BLaER1 treated with 17β-estradiol and CSF1 and Interleukin-3, amounts not matched to agents 10 nM and 100 nM (cell line): ENCODE measurements around the gene SLC28A3.

Source experiments
- H3K27ac ChIP-seq, 11 experiments: shearing (Covaris generic); formaldehyde crosslinking; 2 replicates each; pipeline ENCODE4 v1.8.1; 2022
- H3K27me3 ChIP-seq, 11 experiments: shearing (Covaris generic); formaldehyde crosslinking; 2 replicates each; pipeline ENCODE4 v1.8.1; 2022
- H3K36me3 ChIP-seq, 11 experiments: shearing (Covaris generic); formaldehyde crosslinking; 2 replicates each; pipeline ENCODE4 v1.8.1; 2022
- H3K4me1 ChIP-seq, 10 experiments: shearing (Covaris generic); formaldehyde crosslinking; 2 replicates each; pipeline ENCODE4 v1.8.1; 2022
- H3K4me2 ChIP-seq, 11 experiments: shearing (Covaris generic); formaldehyde crosslinking; 2 replicates each; pipeline ENCODE4 v1.8.1; 2022
- H3K4me3 ChIP-seq, 10 experiments: shearing (Covaris generic); formaldehyde crosslinking; 2 replicates each; pipeline ENCODE4 v1.8.1; 2022
- H3K9ac ChIP-seq, 11 experiments: shearing (Covaris generic); formaldehyde crosslinking; 2 replicates each; pipeline ENCODE4 v1.8.1; 2022
- H3K9me3 ChIP-seq, 11 experiments: shearing (Covaris generic); formaldehyde crosslinking; replicated peaks in 1 of 11; 2 replicates each; pipeline ENCODE4 v1.8.1; 2022
- H4K20me1 ChIP-seq, 11 experiments: shearing (Covaris generic); formaldehyde crosslinking; 2 replicates each; pipeline ENCODE4 v1.8.1; 2022
- Cebpa-rat ChIP-seq, 11 experiments: shearing (Covaris generic); IDR thresholded peaks; 2 replicates each; pipeline ENCODE4 v1.8.1; 2022

The SLC28A3 gene

DNA sequence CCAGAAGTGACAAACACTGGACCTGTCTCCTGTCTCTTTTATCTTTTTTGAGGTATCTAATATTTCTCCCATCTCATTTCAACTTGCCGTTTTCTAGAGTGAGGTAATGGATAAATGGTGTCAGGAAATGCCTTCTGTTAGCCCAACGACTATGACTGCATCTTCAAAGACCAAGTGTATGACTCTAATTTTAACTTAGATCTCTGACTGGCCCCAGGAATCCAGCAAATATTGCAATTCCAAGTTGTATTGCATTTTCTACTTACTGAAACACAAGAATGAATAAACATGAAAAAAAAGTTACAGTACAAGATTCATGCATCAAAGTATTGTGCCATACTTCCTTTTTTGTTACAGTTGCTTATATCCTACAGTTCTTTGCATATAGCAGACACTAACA, 26.3 kb downstream of the SLC28A3 start:
- Histone ChIP-seq H3K36me3 (no peaks in the 10 kb centered on the region), H3K4me1 (peaks cover 0 to 10% (median 0%) of the 10 kb centered on the region in 10 experiments; a peak in 1 of 20 replicates), H3K9me3 (no peaks in the 10 kb centered on the region), H3K27ac (no peak overlapping the region), H3K9ac (no peak overlapping the region), H3K4me3 (no peak overlapping the region), H3K4me2 (no peak overlapping the region), H4K20me1 (no peaks in the 10 kb centered on the region), H3K27me3 (no peaks in the 10 kb centered on the region)
- no peak for TF ChIP-seq Cebpa-rat (IDR thresholded peaks at IDR 0.05)

DNA sequence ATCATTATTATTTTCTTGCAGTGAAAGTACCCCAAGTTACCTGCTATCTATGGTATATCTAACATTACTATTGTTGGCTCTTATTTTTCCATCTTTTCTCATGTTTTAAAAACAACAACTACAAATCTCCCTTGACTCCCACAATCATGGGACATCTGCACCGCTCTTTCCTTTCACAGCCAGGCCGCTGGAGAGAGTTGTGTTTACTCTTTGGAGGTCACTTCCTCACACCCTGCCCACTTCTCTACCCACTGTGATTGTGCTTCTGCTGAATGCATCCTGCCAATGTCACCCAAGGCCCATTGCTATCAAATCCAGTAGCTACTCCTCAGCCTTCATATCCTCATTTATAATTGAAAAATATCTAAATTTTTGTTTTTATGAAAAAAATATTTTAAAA, 29.7 kb downstream of the SLC28A3 start:
- Histone ChIP-seq H3K36me3 (no peaks in the 10 kb centered on the region), H3K27me3 (no peaks in the 10 kb centered on the region), H3K4me1 (peaks cover 0 to 10% (median 0%) of the 10 kb centered on the region in 10 experiments; a peak in 1 of 20 replicates), H3K4me2 (no peak overlapping the region), H4K20me1 (no peaks in the 10 kb centered on the region), H3K9me3 (no peaks in the 10 kb centered on the region), H3K4me3 (no peak overlapping the region), H3K9ac (no peak overlapping the region), H3K27ac (no peak overlapping the region)
- TF ChIP-seq Cebpa-rat (IDR thresholded peaks at IDR 0.05): no peak

DNA sequence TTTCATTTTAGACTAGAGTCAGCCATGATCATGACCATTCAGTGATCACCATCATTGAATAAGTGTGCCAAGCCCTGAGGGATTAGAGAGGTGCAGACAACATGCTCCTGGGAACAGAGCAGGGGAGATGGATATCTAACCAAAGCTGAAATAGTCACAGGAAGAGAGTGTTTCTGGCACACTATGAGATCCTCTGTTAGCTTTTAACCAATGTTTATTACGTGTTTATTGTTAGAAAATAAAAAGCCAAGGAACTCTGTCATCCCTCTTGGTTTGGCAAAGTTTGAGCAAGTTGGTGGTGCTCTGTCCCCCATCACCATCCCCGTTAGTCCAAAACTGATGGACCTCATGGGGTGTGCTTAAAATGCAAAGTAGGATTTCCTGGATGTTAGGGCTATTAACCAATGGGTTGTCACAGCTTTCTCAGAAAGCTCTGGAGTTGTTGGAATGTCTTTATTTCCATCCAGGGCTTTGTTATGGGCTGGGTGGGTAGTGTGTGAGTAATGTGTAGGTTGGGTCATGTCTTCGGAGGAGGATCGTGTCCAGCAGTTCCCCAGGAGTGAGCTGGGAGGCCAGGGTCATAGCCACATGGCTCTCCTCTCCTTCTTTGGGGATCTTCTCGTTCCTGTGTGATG, 34.9 kb downstream of the SLC28A3 start:
- Histone ChIP-seq H3K4me3 (no peak overlapping the region), H3K4me1 (peaks cover 0 to 23% (median 4%) of the 10 kb centered on the region in 10 experiments; a peak in 10 of 20 replicates), H3K27ac (no peak overlapping the region), H3K9ac (no peak overlapping the region), H3K36me3 (no peaks in the 10 kb centered on the region), H4K20me1 (no peaks in the 10 kb centered on the region), H3K27me3 (no peaks in the 10 kb centered on the region), H3K4me2 (no peak overlapping the region), H3K9me3 (no peaks in the 10 kb centered on the region)
- no peak for TF ChIP-seq Cebpa-rat (IDR thresholded peaks at IDR 0.05)

DNA sequence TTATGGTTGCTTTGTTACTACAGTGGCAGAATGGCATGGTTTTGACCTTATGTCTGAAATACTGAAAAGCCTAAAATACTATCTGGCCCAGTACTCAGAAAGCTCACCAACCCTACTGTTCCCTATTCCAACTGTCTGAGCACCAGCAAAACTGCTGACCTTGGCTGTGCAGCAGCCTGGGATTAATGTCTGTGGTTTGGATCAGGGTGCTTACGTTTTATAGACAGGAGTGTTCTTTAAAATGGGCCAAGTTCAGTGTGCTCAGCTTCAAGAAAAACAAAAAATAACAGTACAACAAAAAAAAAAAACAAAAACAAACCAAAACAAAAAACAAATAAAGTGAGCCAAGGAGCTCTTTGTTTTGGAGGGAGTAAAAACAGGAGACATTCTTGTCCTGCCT, 36.4 kb downstream of the SLC28A3 start:
- Histone ChIP-seq H4K20me1 (no peaks in the 10 kb centered on the region), H3K9me3 (no peaks in the 10 kb centered on the region), H3K9ac (no peak overlapping the region), H3K4me2 (no peak overlapping the region), H3K4me1 (peaks cover 0 to 23% (median 4%) of the 10 kb centered on the region in 10 experiments; a peak in 10 of 20 replicates), H3K27me3 (no peaks in the 10 kb centered on the region), H3K4me3 (no peak overlapping the region), H3K36me3 (no peaks in the 10 kb centered on the region), H3K27ac (no peak overlapping the region)
- no peak for TF ChIP-seq Cebpa-rat (IDR thresholded peaks at IDR 0.05)

DNA sequence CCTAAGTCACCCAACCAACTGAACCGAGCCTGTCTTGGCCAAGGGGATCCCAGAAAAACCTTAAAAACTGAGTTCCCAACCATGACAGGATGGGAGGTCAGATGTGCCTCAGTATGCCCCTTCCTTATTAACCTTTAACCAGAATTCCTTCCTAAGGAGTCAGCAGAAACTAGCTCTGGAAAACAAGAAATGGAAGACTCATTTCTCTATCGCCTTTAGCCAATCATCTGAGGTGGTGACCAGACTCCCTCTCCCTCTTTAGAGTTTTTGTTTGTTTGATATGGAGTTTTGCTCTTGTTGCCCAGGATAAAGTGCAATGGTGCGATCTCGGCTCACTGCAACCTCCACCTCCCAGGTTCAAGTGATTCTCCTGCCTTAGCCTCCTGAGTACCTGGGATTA, 37.5 kb downstream of the SLC28A3 start:
- H3K9ac ChIP-seq: no peak overlapping the region
- peaks cover 0 to 23% (median 4%) of the 10 kb centered on the region in 10 experiments; a peak in 10 of 20 replicates for H3K4me1 ChIP-seq
- no peaks in the 10 kb centered on the region for H4K20me1 ChIP-seq
- no peak for TF ChIP-seq Cebpa-rat (IDR thresholded peaks at IDR 0.05)
- H3K27ac ChIP-seq: no peak overlapping the region
- H3K27me3 ChIP-seq: no peaks in the 10 kb centered on the region
- no peak overlapping the region for H3K4me2 ChIP-seq
- no peaks in the 10 kb centered on the region for H3K9me3 ChIP-seq
- H3K36me3 ChIP-seq: no peaks in the 10 kb centered on the region
- no peak overlapping the region for H3K4me3 ChIP-seq

DNA sequence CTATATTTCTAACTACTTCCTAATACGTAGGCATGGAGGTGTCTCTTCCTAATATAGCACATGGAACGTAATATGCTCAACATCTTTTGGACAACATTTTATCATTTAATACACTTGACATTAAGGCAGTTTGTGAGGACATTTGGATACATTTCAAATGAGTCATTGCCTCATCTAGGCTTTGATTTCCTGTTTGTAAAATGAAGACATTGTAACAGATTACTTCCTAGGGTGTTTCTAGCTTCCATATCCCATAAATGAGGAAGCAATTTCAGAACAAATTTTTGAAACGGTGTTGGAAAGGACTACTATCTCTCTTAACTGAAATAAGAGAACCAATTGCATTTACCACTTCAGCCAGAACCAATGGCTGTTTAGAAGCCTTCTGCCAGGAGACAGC, 38.7 kb downstream of the SLC28A3 start:
- Histone ChIP-seq H3K4me1 (peaks cover 0 to 32% (median 4%) of the 10 kb centered on the region in 10 experiments; a peak in 10 of 20 replicates), H3K36me3 (no peaks in the 10 kb centered on the region), H3K27ac (peak overlapping the region in 3 of 11 experiments; percentile 13 to 59 (median 29); a peak in 4 of 22 replicates), H3K27me3 (no peaks in the 10 kb centered on the region), H3K9me3 (no peaks in the 10 kb centered on the region), H3K4me3 (no peak overlapping the region), H3K9ac (no peak overlapping the region), H4K20me1 (no peaks in the 10 kb centered on the region), H3K4me2 (peak overlapping the region in 5 of 11 experiments; percentile 18 to 60 (median 48); a peak in 9 of 22 replicates)
- TF ChIP-seq Cebpa-rat (IDR thresholded peaks at IDR 0.05): no peak

DNA sequence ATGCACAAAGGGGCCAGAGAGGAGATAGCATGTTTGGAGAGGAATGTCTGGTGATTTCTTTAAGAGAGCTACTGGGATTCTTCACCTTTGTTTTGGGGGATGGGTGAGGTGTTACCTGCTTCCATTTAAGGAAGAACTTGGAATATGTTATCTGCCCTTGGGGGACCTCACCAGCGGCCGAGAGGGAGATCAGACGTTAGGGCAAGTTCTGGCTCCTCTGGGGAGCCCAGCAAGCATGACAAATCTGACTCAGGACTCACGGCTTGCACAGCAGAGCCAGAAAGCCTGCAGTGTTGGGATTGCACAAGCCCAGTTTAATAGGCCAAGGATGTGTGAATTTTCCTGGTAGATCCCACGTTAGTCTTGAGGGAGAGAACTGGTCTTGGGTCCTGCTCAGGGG, 40.3 kb downstream of the SLC28A3 start:
- Histone ChIP-seq H3K4me2 (no peak overlapping the region), H3K9me3 (no peaks in the 10 kb centered on the region), H3K27me3 (no peaks in the 10 kb centered on the region), H3K4me3 (no peak overlapping the region), H3K27ac (no peak overlapping the region), H4K20me1 (no peaks in the 10 kb centered on the region), H3K9ac (no peak overlapping the region), H3K36me3 (no peaks in the 10 kb centered on the region), H3K4me1 (peaks cover 0 to 48% (median 13%) of the 10 kb centered on the region in 10 experiments; a peak in 13 of 20 replicates)
- no peak for TF ChIP-seq Cebpa-rat (IDR thresholded peaks at IDR 0.05)

DNA sequence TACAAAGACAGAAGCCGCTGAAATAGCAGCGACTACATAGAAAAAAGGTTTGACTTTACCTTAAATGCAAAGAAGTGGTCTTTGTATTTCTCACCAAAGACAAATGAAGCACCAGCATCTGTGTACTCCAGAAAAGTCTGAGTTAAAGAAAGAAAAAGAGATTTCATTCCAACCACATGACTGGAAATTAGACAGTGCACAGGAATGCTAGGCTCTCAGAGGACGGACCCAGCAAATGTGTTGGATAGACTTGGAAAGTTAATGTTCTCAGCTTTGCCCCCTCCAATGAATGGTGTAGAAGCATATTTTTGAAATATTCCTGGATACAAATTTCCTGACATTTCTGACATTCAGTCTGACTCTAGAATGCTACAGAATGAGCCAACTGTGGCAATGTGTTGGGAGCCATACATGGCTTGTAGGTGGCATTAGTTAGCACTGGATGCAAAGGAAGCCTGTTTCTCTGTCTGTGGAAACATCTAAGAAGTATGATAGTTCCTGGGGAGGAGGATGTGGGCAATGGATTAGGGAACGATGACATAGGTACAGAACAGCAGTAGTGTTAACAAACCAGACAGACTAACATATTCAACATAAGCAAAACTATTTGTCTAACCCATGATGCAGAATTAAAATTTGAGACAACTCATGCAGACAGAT, 43.3 kb downstream of the SLC28A3 start:
- peak overlapping the region in 2 of 11 experiments; percentile 72 to 75; a peak in 4 of 22 replicates for H3K27ac ChIP-seq

DNA sequence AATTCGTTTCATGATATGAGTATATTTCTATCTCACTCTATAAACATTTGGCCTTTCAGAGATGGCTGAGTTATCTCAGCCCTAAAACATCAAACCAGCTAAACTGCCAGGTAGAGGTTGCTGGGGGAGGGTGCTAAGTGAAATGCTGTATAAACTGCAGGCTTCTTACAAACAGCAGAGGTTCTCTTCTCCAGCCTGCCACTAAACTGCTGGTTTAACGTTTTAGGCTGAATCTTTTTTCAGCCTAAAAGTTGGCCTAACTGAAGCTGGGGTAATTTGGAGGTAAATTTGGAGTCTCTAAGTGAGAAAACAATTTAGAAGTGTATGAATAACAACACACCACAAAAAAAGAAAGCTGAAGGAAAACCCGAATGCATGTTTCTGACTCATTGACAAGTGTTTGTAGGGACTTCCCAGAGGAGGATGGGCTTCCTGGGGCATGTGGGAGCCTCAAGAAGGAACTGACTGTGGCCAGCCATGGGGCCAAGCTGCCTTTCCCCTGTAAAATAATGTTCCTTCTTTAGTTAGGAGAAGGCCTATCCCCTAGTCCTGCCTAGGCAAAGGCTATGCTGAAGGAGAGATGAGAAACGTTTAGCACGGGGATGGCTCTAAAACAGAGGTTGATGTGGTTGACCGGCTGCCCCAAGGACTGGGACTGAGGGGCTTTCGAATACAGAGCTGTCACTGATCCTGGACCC, 44.3 kb downstream of the SLC28A3 start:
- Histone ChIP-seq H3K4me3 (no peak overlapping the region), H3K9ac (peak overlapping the region in 3 of 11 experiments; percentile 33 to 59 (median 38); a peak in 5 of 22 replicates), H4K20me1 (no peaks in the 10 kb centered on the region), H3K27ac (peak overlapping the region in 4 of 11 experiments; percentile 27 to 75 (median 65); a peak in 7 of 22 replicates), H3K9me3 (no peaks in the 10 kb centered on the region), H3K36me3 (no peaks in the 10 kb centered on the region), H3K27me3 (no peaks in the 10 kb centered on the region), H3K4me2 (peak overlapping the region in 8 of 11 experiments; percentile 12 to 85 (median 46); a peak in 14 of 22 replicates), H3K4me1 (peaks cover 14 to 58% (median 25%) of the 10 kb centered on the region in 10 experiments)
- no peak for TF ChIP-seq Cebpa-rat (IDR thresholded peaks at IDR 0.05)

More for the DNA sequence above, 43.3 kb downstream of the SLC28A3 start:
- peak overlapping the region in 3 of 11 experiments; percentile 58 to 85 (median 69); a peak in 5 of 22 replicates for H3K4me2 ChIP-seq
- no peaks in the 10 kb centered on the region for H3K27me3 ChIP-seq
- no peak for TF ChIP-seq Cebpa-rat (IDR thresholded peaks at IDR 0.05)
- no peaks in the 10 kb centered on the region for H4K20me1 ChIP-seq
- H3K9ac ChIP-seq: no peak overlapping the region
- no peak overlapping the region for H3K4me3 ChIP-seq
- H3K4me1 ChIP-seq: peaks cover 14 to 66% (median 29%) of the 10 kb centered on the region in 10 experiments
- H3K36me3 ChIP-seq: no peaks in the 10 kb centered on the region
- H3K9me3 ChIP-seq: no peaks in the 10 kb centered on the region
